ENCODE measurements around the gene NT5C3B.
A peak's percentile ranks its signal among the peaks of the same experiment; 100 is the strongest.
"Not testable (repeated sequence)": the region's sequence is repeated elsewhere in the genome, so short reads cannot be mapped to it uniquely, and the experiment has no call there.

Gene NT5C3B

GRCh38 chr17:41839448-41839847 is 3.4 kb upstream of the NT5C3B start:
- DNase-seq (ENCODE audit: low read depth in 2 of 2), result not testable (repeated sequence)

DNA sequence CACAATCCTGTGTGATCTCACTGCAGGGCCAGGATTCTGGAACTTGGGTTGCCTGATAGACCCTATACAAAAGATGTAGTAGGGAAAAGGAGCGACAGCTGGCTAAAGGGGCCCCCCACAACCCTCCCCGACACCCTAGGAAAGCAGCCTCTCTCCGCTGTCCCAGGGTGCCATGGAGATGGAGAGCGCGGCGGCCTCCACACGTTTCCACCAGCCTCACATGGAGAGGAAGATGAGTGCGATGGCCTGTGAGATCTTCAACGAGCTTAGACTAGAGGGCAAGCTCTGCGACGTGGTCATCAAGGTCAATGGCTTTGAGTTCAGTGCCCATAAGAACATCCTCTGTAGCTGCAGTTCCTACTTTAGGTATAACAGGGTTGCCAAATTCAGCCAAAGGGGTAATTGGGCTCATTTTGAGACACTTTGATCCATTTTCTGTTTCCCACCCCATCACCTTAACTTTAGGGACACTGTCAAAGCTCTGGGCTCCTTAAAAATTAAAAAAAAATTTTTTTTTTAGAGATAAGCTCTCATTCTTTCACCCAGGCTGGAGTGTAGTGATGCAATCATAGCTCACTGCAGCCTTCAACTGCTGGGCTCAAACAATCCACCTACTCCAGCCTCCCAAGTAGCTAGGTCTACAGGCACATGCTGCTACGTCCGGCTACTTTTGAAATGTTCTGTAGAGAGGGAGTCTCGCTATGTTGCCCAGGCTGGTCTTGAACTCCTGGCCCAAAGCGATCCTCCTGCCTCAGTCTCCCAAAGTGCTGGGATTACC is 1.9 kb upstream of the NT5C3B start, which contains the start of gene KLHL10:
TSS of gene KLHL10 (plus strand) at position 65 of the 778 bp plus-strand sequence. CDS start at position 173, 108 bp downstream.
- DNase-seq (ENCODE audit: low read depth in 2 of 2), result no peak

GRCh38 chr17:41836550-41837196 is 641 bp upstream of the NT5C3B start:
- no peak for DNase-seq (ENCODE audit: low read depth in 2 of 2)

- DNase-seq (ENCODE audit: low read depth in 2 of 2), result no peak
Observed at GRCh38 chr17:41835214-41835799, 725 bp downstream of the NT5C3B start.

DNA sequence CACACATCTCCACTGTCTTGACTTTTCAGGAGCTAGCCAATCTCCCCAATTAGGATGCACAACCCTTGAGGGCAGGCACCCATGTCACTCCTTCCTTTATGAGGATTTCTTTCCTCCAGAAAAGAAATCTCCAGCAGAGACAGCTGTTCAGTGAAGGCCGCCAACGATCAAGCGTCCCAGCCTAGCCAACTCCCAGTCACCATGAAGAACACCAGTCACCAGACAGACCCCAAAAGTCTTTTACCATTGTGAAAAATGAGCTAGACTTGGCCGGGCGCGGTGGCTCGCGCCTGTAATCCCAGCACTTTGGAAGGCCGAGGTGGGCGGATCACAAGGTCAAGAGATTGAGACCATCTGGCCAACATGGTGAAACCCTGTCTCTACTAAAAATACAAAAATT is 6.1 kb downstream of the NT5C3B start:
- DNase-seq (ENCODE audit: low read depth in 2 of 2), result not testable (repeated sequence)

GRCh38 chr17:41825175-41825845 is 10.7 kb downstream of the NT5C3B start:
- no peak for DNase-seq (ENCODE audit: low read depth in 2 of 2)

- DNase-seq (ENCODE audit: low read depth in 2 of 2), result no peak
Observed at GRCh38 chr17:41824086-41824485, 11.9 kb downstream of the NT5C3B start.

GRCh38 chr17:41823580-41823979 is 12.5 kb downstream of the NT5C3B start:
- DNase-seq (ENCODE audit: low read depth in 2 of 2), result no peak

DNA sequence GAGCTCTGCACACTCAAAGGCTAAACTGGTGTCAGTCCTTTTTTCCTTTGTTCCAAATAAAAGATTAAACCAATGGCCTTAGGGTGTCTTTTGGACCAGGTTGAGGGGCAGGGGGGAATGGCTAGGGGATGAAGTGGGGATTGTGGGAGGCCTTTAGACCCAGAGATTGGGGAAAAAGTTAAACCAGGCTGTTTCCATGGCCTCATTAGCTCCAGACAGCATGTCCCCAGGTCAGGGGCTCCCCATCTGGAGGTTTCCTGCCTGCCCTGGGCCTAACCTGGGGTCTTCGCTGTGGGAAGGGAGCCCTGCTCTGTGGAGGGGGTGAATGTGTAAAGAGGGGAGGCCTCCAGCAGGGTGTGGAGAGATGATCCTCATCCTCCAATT is 12.9 kb downstream of the NT5C3B start:
- no peak for DNase-seq (ENCODE audit: low read depth in 2 of 2)

DNA sequence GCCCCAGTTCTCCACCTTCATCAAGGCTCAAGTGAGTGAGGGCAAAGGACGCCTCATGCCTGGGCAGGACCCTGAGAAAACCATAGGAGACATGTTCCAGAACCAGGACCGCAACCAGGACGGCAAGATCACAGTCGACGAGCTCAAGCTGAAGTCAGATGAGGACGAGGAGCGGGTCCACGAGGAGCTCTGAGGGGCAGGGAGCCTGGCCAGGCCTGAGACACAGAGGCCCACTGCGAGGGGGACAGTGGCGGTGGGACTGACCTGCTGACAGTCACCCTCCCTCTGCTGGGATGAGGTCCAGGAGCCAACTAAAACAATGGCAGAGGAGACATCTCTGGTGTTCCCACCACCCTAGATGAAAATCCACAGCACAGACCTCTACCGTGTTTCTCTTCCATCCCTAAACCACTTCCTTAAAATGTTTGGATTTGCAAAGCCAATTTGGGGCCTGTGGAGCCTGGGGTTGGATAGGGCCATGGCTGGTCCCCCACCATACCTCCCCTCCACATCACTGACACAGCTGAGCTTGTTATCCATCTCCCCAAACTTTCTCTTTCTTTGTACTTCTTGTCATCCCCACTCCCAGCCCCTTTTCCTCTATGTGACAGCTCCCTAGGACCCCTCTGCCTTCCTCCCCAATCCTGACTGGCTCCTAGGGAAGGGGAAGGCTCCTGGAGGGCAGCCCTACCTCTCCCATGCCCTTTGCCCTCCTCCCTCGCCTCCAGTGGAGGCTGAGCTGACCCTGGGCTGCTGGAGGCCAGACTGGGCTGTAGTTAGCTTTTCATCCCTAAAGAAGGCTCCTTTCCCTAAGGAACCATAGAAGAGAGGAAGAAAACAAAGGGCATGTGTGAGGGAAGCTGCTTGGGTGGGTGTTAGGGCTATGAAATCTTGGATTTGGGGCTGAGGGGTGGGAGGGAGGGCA is 13.6 kb downstream of the NT5C3B start:
- DNase-seq (ENCODE audit: low read depth in 2 of 2), result no peak

DNA sequence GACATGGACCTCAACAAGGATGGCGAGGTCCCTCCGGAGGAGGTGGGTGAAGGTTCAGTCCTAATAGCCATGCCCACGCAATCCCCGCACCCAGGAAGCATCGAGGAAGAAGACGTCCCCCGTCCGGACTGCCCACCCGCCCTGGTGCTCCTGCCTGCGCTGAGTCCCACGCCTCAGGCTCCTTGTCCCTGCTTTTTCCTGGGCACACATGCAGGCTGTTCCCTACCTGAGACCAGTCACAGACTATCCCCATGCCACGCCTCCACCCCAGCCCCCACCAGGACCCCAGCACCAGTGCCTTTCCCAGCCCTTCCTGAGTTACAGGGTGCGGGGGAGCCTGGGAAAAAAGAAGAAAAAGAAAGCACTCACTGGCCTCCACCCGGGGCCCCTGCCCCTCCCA is 14.3 kb downstream of the NT5C3B start:
- DNase-seq (ENCODE audit: low read depth in 2 of 2), result no peak

GRCh38 chr17:41818024-41818423 is 18.0 kb downstream of the NT5C3B start:
- DNase-seq (ENCODE audit: low read depth in 2 of 2), result no peak

- DNase-seq (ENCODE audit: low read depth in 2 of 2), result no peak
Observed at GRCh38 chr17:41816637-41817320, 19.3 kb downstream of the NT5C3B start.

GRCh38 chr17:41814195-41814594 is 21.8 kb downstream of the NT5C3B start:
- no peak for DNase-seq (ENCODE audit: low read depth in 2 of 2)

GRCh38 chr17:41813699-41814124 is 22.3 kb downstream of the NT5C3B start:
- no peak for DNase-seq (ENCODE audit: low read depth in 2 of 2)

- no peak for DNase-seq (ENCODE audit: low read depth in 2 of 2)
Observed at GRCh38 chr17:41813152-41813680, 22.8 kb downstream of the NT5C3B start.

DNA sequence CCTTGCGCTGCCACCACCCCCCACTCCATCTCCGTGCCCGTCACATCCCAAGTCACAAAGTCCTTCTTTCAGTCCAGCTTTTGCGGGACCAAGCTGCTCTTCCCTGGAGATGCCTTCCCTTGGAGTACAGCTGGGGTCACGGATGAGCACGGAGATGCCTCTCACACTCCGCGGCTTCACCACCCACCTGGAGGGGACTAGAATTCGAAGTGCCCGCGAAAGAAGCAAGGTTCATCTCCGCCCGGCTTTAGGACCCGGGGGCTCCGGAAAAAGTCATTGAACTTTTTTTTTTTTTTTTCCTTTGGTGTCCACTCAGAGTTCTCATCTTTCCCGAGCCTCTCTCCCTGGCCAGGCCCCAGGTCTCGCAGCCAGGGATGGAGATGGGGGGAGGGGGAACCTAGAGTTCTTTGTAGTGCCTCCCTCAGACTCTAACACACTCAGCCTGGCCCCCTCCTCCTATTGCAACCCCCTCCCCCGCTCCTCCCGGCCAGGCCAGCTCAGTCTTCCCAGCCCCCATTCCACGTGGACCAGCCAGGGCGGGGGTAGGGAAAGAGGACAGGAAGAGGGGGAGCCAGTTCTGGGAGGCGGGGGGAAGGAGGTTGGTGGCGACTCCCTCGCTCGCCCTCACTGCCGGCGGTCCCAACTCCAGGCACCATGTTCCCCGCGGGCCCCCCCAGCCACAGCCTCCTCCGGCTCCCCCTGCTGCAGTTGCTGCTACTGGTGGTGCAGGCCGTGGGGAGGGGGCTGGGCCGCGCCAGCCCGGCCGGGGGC is 23.5 kb downstream of the NT5C3B start, which contains the start of gene FKBP10:
TSS of gene FKBP10 (plus strand) at position 624 of the 771 bp plus-strand sequence. CDS start at position 655, 31 bp downstream.
- DNase-seq (ENCODE audit: low read depth in 2 of 2), result peak in 1 of 2 donors; percentile 24

GRCh38 chr17:41811549-41812380 is 24.3 kb downstream of the NT5C3B start, which contains the start of gene P3H4:
Gene P3H4 (minus strand): TSS chr17:41811949. CDS start chr17:41811915, 34 bp downstream.
- DNase-seq (ENCODE audit: low read depth in 2 of 2), result peak; percentile 18 to 39
